Measurements from ENCODE around the gene OR8B2.

OR8B2 gene, protein sequence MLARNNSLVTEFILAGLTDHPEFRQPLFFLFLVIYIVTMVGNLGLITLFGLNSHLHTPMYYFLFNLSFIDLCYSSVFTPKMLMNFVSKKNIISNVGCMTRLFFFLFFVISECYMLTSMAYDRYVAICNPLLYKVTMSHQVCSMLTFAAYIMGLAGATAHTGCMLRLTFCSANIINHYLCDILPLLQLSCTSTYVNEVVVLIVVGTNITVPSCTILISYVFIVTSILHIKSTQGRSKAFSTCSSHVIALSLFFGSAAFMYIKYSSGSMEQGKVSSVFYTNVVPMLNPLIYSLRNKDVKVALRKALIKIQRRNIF

DNA sequence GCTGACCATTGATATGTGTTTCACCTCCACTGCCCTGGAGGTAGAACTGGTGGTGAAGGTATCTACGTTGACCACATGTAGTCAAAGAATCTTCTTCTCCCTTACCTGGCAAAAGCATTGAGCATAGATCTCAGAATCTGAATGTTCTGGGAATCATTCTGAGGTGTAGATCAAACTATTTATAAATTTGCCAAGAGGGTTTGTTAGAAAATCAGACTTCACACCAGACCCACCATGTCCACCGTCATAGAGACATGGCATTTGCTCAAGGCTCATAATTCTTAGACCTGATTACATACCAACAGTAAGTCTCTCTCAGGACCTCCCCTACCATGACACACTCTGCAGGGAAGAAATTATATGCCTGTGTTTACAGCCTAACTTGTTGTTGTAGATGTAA, at the start of gene OR8B2:
Gene OR8B2 (minus strand): TSS at position 101 of the 400 bp plus-strand sequence. CDS start 1,156 bp downstream, outside the sequence.
- Histone ChIP-seq H3K36me3 (ENCODE audit: insufficient read depth, low read length) (no peaks in the 10 kb centered on the region), H3K4me3 (ENCODE audit: low read length, poor library complexity, severe bottlenecking) (no peak within 1 kb of the TSS), H3K9me3 (ENCODE audit: insufficient read depth, low read depth, low read length) (no peaks in the 10 kb centered on the region), H3K9ac (ENCODE audit: low read depth, low read length, poor library complexity, severe bottlenecking) (no peak within 1 kb of the TSS), H2AFZ (ENCODE audit: low read length) (no peak within 1 kb of the TSS), H3K27me3 (ENCODE audit: insufficient read depth, low read length, poor library complexity, severe bottlenecking) (no peaks in the 10 kb centered on the region), H3F3A (ENCODE audit: low read depth) (no peaks in the 10 kb centered on the region), H4K20me1 (ENCODE audit: insufficient read depth, low read length, poor library complexity, severe bottlenecking) (no peaks in the 10 kb centered on the region), H3K4me1 (ENCODE audit: insufficient read depth, low read length, poor library complexity, severe bottlenecking) (no peaks in the 10 kb centered on the region), H3K79me2 (ENCODE audit: insufficient read depth, low read length) (no peaks in the 10 kb centered on the region), H3K9me2 (replicated peaks; ENCODE audit: low read depth, low read length) (no peaks in the 10 kb centered on the region), H3K4me2 (ENCODE audit: low read depth, low read length, poor library complexity, severe bottlenecking) (no peak within 1 kb of the TSS)
- TF ChIP-seq EZH2phosphoT487 (IDR thresholded peaks at IDR 0.05; ENCODE audit: borderline replicate concordance): no peak
- TF ChIP-seq, protein P1, sequence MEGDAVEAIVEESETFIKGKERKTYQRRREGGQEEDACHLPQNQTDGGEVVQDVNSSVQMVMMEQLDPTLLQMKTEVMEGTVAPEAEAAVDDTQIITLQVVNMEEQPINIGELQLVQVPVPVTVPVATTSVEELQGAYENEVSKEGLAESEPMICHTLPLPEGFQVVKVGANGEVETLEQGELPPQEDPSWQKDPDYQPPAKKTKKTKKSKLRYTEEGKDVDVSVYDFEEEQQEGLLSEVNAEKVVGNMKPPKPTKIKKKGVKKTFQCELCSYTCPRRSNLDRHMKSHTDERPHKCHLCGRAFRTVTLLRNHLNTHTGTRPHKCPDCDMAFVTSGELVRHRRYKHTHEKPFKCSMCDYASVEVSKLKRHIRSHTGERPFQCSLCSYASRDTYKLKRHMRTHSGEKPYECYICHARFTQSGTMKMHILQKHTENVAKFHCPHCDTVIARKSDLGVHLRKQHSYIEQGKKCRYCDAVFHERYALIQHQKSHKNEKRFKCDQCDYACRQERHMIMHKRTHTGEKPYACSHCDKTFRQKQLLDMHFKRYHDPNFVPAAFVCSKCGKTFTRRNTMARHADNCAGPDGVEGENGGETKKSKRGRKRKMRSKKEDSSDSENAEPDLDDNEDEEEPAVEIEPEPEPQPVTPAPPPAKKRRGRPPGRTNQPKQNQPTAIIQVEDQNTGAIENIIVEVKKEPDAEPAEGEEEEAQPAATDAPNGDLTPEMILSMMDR (conservative IDR thresholded peaks at IDR 0.05; ENCODE audit: low read length): no peak

DNA sequence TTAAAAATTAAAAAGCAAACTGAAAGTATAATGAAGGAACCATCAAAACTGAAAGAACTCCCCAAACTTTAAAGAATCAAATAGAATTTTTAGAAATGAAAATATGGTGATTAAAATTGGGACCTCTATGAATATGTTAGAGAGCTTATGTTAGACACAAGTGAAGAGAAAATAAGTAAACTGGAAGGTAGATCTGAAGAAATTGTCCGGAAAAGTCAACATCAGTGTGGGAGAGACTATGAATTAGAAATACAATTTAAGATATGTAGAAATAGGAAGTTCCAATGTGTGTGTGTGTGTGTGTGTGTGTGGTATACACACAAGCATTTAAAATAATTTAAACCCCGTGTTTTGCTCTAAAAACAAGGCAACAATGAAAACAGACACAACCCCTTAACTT, 45.3 kb upstream of the OR8B2 start:
- Histone ChIP-seq H3K4me1 (ENCODE audit: insufficient read depth, low read length, poor library complexity, severe bottlenecking) (no peaks in the 10 kb centered on the region), H3K9me2 (replicated peaks; ENCODE audit: low read depth, low read length) (no peaks in the 10 kb centered on the region), H3K9me3 (ENCODE audit: insufficient read depth, low read depth, low read length) (no peaks in the 10 kb centered on the region), H3F3A (ENCODE audit: low read depth) (no peaks in the 10 kb centered on the region), H3K27me3 (ENCODE audit: insufficient read depth, low read length, poor library complexity, severe bottlenecking) (no peaks in the 10 kb centered on the region), H3K4me2 (ENCODE audit: low read depth, low read length, poor library complexity, severe bottlenecking) (no peak overlapping the region), H3K4me3 (ENCODE audit: low read length, poor library complexity, severe bottlenecking) (no peak overlapping the region), H3K79me2 (ENCODE audit: insufficient read depth, low read length) (no peaks in the 10 kb centered on the region), H4K20me1 (ENCODE audit: insufficient read depth, low read length, poor library complexity, severe bottlenecking) (no peaks in the 10 kb centered on the region), H2AFZ (ENCODE audit: low read length) (no peak overlapping the region), H3K9ac (ENCODE audit: low read depth, low read length, poor library complexity, severe bottlenecking) (no peak overlapping the region), H3K36me3 (ENCODE audit: insufficient read depth, low read length) (no peaks in the 10 kb centered on the region)
- TF ChIP-seq EZH2phosphoT487 (IDR thresholded peaks at IDR 0.05; ENCODE audit: borderline replicate concordance): no peak
- TF ChIP-seq, protein P1 (conservative IDR thresholded peaks at IDR 0.05; ENCODE audit: low read length): no peak

DNA sequence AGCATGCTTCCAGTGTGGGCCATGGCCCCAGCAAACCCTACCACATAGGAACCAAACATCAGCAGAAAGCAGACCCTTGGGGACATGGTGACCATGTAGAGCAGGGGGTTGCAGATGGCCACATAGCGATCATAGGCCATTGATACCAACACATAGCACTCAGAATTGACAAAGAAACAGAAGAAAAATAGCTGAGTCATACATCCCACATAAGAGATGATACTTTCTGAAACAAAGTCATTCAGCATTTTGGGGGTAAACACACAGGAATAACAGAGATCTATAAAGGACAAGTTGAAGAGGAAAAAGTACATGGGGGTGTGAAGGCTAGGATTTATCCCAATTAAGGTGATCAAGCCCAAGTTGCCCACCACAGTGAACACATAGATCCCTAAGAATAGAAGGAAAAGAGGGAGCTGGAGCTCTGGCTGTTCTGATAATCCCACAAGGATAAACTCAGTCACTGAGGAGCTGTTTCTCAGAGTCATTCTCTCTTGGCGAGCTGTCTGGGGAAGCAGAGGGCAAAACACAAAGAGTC, 40.2 kb upstream of the OR8B2 start, which contains the start of gene OR8B4:
Gene OR8B4 (minus strand): TSS at position 488 of the 538 bp plus-strand sequence. CDS start 0 bp downstream, at position 488.
- TF ChIP-seq, protein P1 (conservative IDR thresholded peaks at IDR 0.05; ENCODE audit: low read length): no peak
- no peak for TF ChIP-seq EZH2phosphoT487 (IDR thresholded peaks at IDR 0.05; ENCODE audit: borderline replicate concordance)
- Histone ChIP-seq H2AFZ (ENCODE audit: low read length) (no peak within 1 kb of the TSS), H3F3A (ENCODE audit: low read depth) (no peaks in the 10 kb centered on the region), H3K9ac (ENCODE audit: low read depth, low read length, poor library complexity, severe bottlenecking) (no peak within 1 kb of the TSS), H3K9me2 (replicated peaks; ENCODE audit: low read depth, low read length) (no peaks in the 10 kb centered on the region), H3K9me3 (ENCODE audit: insufficient read depth, low read depth, low read length) (no peaks in the 10 kb centered on the region), H3K27me3 (ENCODE audit: insufficient read depth, low read length, poor library complexity, severe bottlenecking) (no peaks in the 10 kb centered on the region), H4K20me1 (ENCODE audit: insufficient read depth, low read length, poor library complexity, severe bottlenecking) (no peaks in the 10 kb centered on the region), H3K4me2 (ENCODE audit: low read depth, low read length, poor library complexity, severe bottlenecking) (no peak within 1 kb of the TSS), H3K4me3 (ENCODE audit: low read length, poor library complexity, severe bottlenecking) (no peak within 1 kb of the TSS), H3K36me3 (ENCODE audit: insufficient read depth, low read length) (no peaks in the 10 kb centered on the region), H3K4me1 (ENCODE audit: insufficient read depth, low read length, poor library complexity, severe bottlenecking) (no peaks in the 10 kb centered on the region), H3K79me2 (ENCODE audit: insufficient read depth, low read length) (no peaks in the 10 kb centered on the region)

All from Loucy (cell line).